ENCODE measurements around the gene ELF2.

DNA sequence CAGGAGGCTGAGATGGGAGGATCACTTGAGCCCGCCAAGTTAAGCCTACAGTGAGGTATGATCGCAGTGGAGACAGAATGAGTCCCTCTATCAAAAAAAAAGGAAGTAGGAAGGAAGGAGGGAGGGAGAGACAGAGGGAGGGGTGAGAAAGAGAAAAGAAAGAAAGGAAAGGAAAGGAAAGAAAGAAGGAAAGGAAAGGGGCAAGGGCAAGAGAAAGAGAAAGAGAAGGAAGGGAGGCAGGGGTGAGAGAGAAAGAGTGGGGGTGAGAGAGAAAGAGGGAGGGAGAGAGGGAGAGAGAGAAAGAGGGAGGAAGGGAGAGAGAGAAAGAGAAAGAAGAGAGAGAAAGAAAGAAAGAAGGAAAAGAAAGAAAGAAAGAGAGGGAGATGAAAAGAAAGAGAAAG is 13.2 kb downstream of the ELF2 start:
- TF ChIP-seq CTCF (IDR thresholded peaks at IDR 0.05) (no peak), POLR2A (IDR thresholded peaks at IDR 0.05) (no peak), POLR2AphosphoS5 (IDR thresholded peaks at IDR 0.05; ENCODE audit: insufficient read depth in 1 of 2, low read depth in 1 of 2) (no peak)

All from vagina (tissue), 2 donors.